B cell (primary cell): ENCODE data around the gene IL12RB1.

Experiments used
- CTCF ChIP-seq: fragments of 200-600 bp; IDR thresholded peaks from one replicate; pipeline ENCODE4 v1.8.0; 2022; ENCODE audit warnings: antibody characterized with exemption, mild to moderate bottlenecking
- EZH2 ChIP-seq: IDR thresholded peaks from 2 replicates; pipeline ENCODE4 v1.6.1; 2012; ENCODE audit warnings: borderline replicate concordance, low read depth, mild to moderate bottlenecking, moderate library complexity, low read length; ENCODE audit not compliant: insufficient read depth, poor library complexity, severe bottlenecking

GRCh38 chr19:18013210-18014111, 73.3 kb downstream of the IL12RB1 start:
- TF ChIP-seq CTCF (no peak), EZH2 (no peak)
